ACC112 (cell line): ENCODE measurements around the gene SPEM2.

ENCODE experiments used
- H2AFZ ChIP-seq: fragments of 200-600 bp; sonication (generic); one replicate; pipeline ENCODE4 v1.6.0; 2017; ENCODE audit warnings: antibody characterized with exemption, low read length; ENCODE audit not compliant: unreplicated experiment
- H3K27ac ChIP-seq: fragments of 200-600 bp; sonication (generic); 2 replicates; pipeline ENCODE4 v1.5.1; 2014; ENCODE audit warnings: low read depth, mild to moderate bottlenecking, antibody characterized with exemption, low read length, moderate library complexity
- H3K27me3 ChIP-seq: fragments of 200-600 bp; sonication (generic); 2 replicates; pipeline ENCODE4 v1.6.1; 2014; ENCODE audit warnings: mild to moderate bottlenecking, antibody characterized with exemption, low read length, moderate library complexity, mixed read lengths; ENCODE audit not compliant: insufficient read depth
- H3K36me3 ChIP-seq: fragments of 200-600 bp; sonication (generic); 2 replicates; pipeline ENCODE4 v1.6.1; 2016; ENCODE audit warnings: mild to moderate bottlenecking, antibody characterized with exemption, low read length, moderate library complexity, mixed read lengths; ENCODE audit not compliant: insufficient read depth
- H3K4me1 ChIP-seq: fragments of 200-600 bp; sonication (generic); one replicate; pipeline ENCODE4 v1.6.1; 2016; ENCODE audit warnings: low read length, mixed read lengths; ENCODE audit not compliant: insufficient read depth, unreplicated experiment, control insufficient read depth
- H3K4me3 ChIP-seq: fragments of 200-600 bp; sonication (generic); 2 replicates; pipeline ENCODE4 v1.5.1; 2014; ENCODE audit warnings: mild to moderate bottlenecking, low read depth, low read length
- H3K79me2 ChIP-seq: fragments of 200-600 bp; sonication (generic); one replicate; pipeline ENCODE4 v1.6.0; 2016; ENCODE audit warnings: low read length; ENCODE audit not compliant: control insufficient read depth, unreplicated experiment, insufficient read depth

Gene SPEM2

DNA sequence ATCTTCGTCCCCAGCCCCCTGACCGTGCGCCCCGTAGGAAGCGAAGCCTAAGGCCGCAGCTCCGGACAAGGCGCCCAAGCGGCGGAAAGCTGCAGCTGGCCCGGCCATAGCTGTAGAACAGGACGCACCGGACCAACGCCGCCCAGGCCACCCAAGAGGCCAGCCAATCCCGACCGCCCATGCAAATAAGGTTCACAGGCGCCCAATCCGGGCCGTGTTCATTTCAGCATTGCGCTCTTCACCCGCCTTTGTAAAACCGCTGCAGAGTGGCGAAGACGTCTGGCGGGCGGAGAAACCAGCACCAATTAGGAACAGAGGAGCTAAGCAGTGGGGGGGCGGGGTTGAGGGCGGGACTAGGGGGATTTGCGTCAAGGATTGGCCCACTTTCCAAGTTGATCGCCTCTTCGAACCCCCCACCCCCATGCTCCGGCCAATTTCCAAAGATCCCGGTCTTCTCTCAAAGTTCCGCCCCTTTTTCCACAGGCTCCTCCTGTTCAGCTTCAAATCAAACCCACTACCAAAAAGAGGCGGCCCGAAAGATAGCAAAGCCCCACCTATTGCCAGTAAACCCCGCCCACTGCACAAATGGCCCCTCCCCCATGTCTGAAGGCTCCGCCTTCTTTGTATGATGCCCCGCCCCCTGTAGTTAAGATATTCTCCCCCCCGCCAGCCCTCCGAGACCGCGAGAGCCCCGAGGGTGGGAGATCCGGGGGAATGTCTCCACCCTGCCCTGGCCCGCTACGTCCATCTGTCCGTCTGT is 21.3 kb upstream of the SPEM2 start, which contains the start of gene TMEM256:
Gene TMEM256, minus strand, starts transcription at position 121 of the 760 bp plus-strand sequence. Its CDS starts 13 bp downstream, at position 108.
- H2AFZ ChIP-seq: peak within 1 kb of the TSS; percentile 85
- peak within 1 kb of the TSS; percentile 89 for H3K4me3 ChIP-seq
- H3K79me2 ChIP-seq: peaks cover 26% of the 10 kb centered on the region
- H3K4me1 ChIP-seq: peaks cover 9% of the 10 kb centered on the region
- H3K27ac ChIP-seq: peak within 1 kb of the TSS; percentile 53
- H3K27me3 ChIP-seq: no peaks in the 10 kb centered on the region
- no peaks in the 10 kb centered on the region for H3K36me3 ChIP-seq

DNA sequence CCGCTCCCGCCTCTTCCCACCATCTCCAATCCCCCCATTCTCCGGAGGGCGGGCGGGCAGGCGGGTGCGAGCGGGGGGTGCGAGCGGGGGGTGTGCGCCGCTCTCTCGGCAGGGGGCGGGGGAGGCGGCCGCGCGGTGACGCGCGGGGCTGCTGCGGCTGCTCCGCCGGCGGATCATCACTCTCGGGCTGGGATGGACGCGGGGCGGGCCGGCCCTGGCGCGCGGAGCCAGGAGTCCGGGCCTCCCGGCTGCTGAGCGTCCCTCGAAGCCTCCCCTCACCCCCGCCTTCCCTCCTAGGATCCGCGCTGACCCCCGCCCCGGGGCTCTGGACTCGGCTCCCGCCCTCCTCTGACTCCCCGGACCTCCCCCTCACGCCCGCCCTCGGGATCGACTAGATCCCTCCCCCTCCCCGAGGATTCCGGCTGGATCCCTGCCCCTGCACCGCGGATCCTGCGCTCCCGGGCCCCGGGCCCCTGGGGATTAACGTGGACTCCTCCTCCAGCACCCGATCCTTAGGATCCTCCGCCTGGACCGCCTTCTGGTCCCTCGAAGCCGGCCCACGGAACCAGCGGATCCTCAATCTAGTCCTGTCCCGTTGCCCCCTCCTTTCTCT is 20.6 kb upstream of the SPEM2 start:
- Histone ChIP-seq H3K36me3 (0 out of 2 replicates have a peak, but pooled peaks cover 7% of the 10 kb centered on the region), H3K27ac (no peak overlapping the region), H3K27me3 (no peaks in the 10 kb centered on the region), H3K4me1 (peaks cover 9% of the 10 kb centered on the region), H3K4me3 (peak overlapping the region; percentile 89), H2AFZ (peak overlapping the region; percentile 85), H3K79me2 (peaks cover 26% of the 10 kb centered on the region)

DNA sequence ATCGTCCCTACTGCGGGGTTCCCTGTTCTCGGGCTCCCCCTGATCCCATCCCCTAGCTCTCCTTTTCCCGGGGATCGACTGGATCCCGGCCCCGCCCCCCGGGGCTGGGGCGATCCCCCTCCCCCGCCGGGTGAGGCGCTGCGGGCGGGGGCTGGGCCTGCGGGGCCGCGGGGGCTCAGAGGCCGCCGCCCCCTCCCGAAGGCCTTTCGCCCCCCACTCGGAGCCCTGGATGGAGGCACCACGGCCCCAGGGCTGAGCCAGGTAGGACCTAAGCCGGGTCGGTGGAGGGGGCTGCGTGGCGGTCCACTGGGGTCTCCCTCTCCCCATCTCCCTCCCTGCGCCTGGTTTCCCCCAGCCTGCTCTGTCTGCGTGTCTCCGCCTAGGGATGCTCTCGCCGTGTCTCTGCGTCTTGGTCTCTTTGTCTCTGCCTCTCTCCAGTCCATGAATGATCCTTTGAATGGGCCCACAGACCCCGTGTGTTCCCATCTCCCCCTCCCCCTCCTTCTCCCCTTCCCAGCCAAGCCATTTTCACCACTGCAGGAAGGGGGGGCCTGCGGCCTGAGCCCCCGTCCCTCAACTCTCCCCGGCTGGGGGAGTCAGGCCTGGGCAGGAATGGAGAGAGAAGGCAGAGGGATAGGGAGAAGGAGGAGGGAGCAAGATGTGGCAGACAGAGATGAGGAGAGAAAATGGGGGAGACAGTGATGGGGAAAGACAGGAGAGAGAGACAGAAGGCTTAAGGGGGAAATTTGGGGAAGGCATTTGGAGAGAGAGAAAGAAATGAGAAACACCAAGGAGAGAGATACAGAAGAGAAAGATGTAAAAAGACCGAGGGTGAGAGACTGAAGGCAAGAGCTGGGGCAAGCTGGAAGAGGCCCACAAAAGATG is 19.8 kb upstream of the SPEM2 start:
- no peaks in the 10 kb centered on the region for H3K27me3 ChIP-seq
- peaks cover 9% of the 10 kb centered on the region for H3K4me1 ChIP-seq
- peak overlapping the region; percentile 89 for H3K4me3 ChIP-seq
- H3K27ac ChIP-seq: no peak overlapping the region
- peaks cover 26% of the 10 kb centered on the region for H3K79me2 ChIP-seq
- H3K36me3 ChIP-seq: 0 out of 2 replicates have a peak, but pooled peaks cover 7% of the 10 kb centered on the region
- H2AFZ ChIP-seq: peak overlapping the region; percentile 85

DNA sequence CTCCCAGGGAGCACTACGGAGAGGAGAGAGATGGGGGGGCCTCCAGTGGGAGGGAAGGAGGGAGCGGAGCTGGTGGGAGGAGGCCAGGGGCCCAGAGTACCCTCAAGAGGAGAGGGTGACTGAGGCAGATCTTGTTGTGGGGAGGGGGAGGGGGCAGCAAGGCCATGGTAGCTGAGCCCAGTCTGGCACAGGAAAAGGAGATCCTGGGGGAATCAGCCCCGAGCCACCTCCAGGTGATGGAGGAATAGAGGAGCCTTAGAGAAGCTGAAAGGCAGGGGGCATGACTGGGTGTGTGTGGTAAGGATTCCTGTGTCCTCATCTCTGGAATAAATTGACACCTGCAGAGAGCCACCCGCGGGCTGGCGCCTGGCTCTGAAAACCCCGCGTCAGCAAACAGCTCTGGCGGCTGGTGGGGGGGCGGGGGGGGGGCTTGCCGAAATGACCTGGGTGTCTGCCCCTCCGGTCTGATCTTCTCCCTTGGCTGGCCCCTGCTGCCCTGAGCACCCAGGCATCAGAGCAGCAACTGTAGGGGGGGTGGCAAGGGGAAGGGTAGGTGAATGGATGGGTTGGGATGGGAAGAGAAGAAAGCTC is 19.1 kb upstream of the SPEM2 start:
- H3K36me3 ChIP-seq: 0 out of 2 replicates have a peak, but pooled peaks cover 7% of the 10 kb centered on the region
- peaks cover 9% of the 10 kb centered on the region for H3K4me1 ChIP-seq
- peaks cover 26% of the 10 kb centered on the region for H3K79me2 ChIP-seq
- H3K4me3 ChIP-seq: peak overlapping the region; percentile 89
- H3K27me3 ChIP-seq: no peaks in the 10 kb centered on the region
- no peak overlapping the region for H3K27ac ChIP-seq
- no peak overlapping the region for H2AFZ ChIP-seq

DNA sequence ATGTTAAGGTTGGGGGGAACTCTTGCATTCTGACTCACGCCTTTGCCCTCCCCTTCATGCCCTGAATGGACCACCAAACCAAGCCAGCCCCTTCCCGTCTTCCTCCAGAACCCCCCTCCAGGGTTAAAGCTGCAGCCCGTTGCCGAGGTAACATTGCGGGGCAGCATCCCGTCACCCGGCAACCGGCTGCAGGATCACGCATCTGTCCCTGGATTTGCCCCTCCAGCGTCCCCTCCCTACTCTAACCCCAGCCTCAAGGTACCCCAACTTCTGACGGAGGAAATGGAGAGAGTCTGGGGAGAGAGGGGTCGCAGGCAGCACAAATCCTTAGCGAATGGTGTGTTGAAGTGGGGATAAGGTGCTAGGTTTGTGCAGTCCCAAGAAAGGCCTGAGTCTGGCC is 18.3 kb upstream of the SPEM2 start:
- H3K79me2 ChIP-seq: peaks cover 24% of the 10 kb centered on the region
- no peaks in the 10 kb centered on the region for H3K27me3 ChIP-seq
- H3K27ac ChIP-seq: no peak overlapping the region
- 0 out of 2 replicates have a peak, but pooled peaks cover 7% of the 10 kb centered on the region for H3K36me3 ChIP-seq
- no peak overlapping the region for H2AFZ ChIP-seq
- H3K4me3 ChIP-seq: no peak overlapping the region; the same call in 1 of the 2 replicates
- H3K4me1 ChIP-seq: peaks cover 9% of the 10 kb centered on the region

DNA sequence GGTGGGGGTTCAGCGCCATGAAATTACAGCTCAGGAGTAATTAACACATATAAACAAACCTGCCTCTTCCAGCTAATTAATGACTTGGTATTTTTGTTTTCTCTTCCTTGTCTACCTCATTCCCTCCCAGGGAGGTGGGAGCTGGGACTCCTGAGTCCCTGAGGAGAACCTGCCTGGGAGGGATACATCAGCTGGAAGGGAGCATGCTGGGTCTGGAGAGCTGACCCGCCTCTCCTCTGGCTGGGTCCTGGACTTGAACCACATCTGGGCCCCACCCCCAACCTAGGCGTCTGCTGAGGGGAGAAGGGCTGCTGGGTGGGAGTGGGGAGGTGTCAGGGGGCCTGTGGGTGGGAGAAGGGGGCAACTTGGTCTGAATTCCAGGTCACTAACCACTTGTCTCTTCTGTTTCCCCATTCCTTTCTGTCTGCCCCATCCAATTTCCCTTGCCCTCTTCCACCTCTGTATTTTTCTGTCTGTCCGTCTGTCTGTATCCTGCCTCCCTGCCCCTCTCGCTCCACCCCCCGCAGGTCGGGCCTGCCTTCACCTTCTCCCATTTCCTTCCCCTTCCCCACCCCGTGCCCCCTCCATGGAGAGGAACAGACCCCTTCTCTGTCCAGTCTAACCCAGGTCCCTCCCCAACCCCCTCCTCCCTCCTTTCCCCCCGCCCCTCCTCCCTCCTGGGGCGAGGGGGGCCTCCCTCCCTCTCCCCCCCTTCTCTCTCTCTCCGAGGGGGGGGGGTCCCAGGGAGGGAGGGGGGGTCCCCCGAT is 17.7 kb upstream of the SPEM2 start, which contains the start of gene NLGN2:
Gene NLGN2, plus strand, starts transcription at position 361 of the 767 bp plus-strand sequence. CDS start 411 bp downstream, outside the sequence.
- Histone ChIP-seq H3K79me2 (peaks cover 23% of the 10 kb centered on the region), H3K4me3 (no peak within 1 kb of the TSS; the same call in 1 of the 2 replicates), H2AFZ (no peak within 1 kb of the TSS), H3K4me1 (peaks cover 8% of the 10 kb centered on the region), H3K27me3 (no peaks in the 10 kb centered on the region), H3K27ac (no peak within 1 kb of the TSS), H3K36me3 (0 out of 2 replicates have a peak, but pooled peaks cover 7% of the 10 kb centered on the region)

DNA sequence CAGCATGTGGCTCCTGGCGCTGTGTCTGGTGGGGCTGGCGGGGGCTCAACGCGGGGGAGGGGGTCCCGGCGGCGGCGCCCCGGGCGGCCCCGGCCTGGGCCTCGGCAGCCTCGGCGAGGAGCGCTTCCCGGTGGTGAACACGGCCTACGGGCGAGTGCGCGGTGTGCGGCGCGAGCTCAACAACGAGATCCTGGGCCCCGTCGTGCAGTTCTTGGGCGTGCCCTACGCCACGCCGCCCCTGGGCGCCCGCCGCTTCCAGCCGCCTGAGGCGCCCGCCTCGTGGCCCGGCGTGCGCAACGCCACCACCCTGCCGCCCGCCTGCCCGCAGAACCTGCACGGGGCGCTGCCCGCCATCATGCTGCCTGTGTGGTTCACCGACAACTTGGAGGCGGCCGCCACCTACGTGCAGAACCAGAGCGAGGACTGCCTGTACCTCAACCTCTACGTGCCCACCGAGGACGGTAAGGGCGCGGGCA is 17.1 kb upstream of the SPEM2 start:
- no peak overlapping the region for H2AFZ ChIP-seq
- peaks cover 18% of the 10 kb centered on the region for H3K79me2 ChIP-seq
- H3K4me1 ChIP-seq: peaks cover 9% of the 10 kb centered on the region
- no peaks in the 10 kb centered on the region for H3K27me3 ChIP-seq
- no peak overlapping the region for H3K27ac ChIP-seq
- 0 out of 2 replicates have a peak, but pooled peaks cover 7% of the 10 kb centered on the region for H3K36me3 ChIP-seq
- H3K4me3 ChIP-seq: no peak overlapping the region

DNA sequence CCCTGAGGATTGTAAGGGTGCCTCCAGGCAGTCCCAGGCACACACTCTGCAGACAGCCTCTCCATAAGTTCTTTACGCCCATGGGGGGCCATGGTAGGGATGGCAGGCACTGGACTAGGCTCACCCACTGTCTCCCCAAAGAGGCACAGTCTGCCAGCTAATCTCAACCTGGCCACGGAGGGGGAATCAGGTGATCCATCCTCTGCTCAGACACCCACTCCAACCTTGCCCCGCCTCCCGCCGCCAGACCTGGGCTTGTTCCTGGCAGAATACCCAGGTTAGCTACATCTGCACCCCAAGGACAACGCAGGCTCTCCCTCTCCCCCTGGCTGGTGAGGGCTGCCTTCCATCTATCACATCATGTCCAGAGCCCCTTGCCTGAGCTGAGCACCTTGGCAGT is 16.6 kb upstream of the SPEM2 start:
- H3K36me3 ChIP-seq: 0 out of 2 replicates have a peak, but pooled peaks cover 7% of the 10 kb centered on the region
- H3K27me3 ChIP-seq: no peaks in the 10 kb centered on the region
- H2AFZ ChIP-seq: no peak overlapping the region
- H3K4me3 ChIP-seq: no peak overlapping the region
- H3K4me1 ChIP-seq: peaks cover 15% of the 10 kb centered on the region
- peaks cover 18% of the 10 kb centered on the region for H3K79me2 ChIP-seq
- H3K27ac ChIP-seq: no peak overlapping the region

DNA sequence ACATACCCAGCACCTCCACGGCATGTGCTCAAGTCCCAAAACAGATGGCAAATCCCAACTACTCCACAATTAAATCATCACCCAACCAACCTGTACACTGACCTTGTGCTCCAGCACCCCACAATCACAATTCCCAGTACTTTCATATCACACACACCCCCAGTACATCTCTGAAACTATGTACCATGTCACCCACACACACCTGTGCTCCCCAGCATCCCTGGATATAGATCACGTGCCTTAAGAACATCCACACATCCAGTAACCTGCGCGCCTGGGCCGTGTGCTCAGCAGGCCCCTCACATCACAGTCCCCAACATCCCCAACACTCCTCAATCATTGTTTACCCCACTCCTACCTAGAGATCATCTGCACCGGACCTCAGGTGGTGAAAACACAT is 15.7 kb upstream of the SPEM2 start:
- H3K79me2 ChIP-seq: peaks cover 18% of the 10 kb centered on the region
- H3K4me3 ChIP-seq: no peak overlapping the region
- H2AFZ ChIP-seq: no peak overlapping the region
- no peak overlapping the region for H3K27ac ChIP-seq
- no peaks in the 10 kb centered on the region for H3K27me3 ChIP-seq
- peaks cover 17% of the 10 kb centered on the region for H3K4me1 ChIP-seq
- H3K36me3 ChIP-seq: 0 out of 2 replicates have a peak, but pooled peaks cover 7% of the 10 kb centered on the region
